WTC11 (cell line): ENCODE data around the gene EPN2. TPM values are rescaled to one million over a fixed set of nuclear protein-coding genes. Genes with fewer than 3 reads are reported as not detected.

Experiments used
- ATAC-seq: fragments of 200-7000 bp; cut with Tn5 transposase; 2 replicates; pipeline ENCODE4 v1.10.0; 2021; ENCODE audit warnings: mild to moderate bottlenecking, moderate library complexity
- CTCF ChIA-PET: fragments of 300-600 bp; sonication (Branson Sonifier 250); formaldehyde crosslinking; loops from one replicate; lab custom pipeline; 2021; ENCODE audit warnings: antibody characterized with exemption; lab: Charles Lee
- POLR2A ChIA-PET: fragments of 350-600 bp; sonication (Branson Sonifier 250); formaldehyde crosslinking; loops from one replicate; lab custom pipeline; 2021; ENCODE audit warnings: antibody characterized with exemption; lab: Charles Lee
- DNase-seq: peaks from one replicate; pipeline ENCODE4 v3.0.0; 2021; ENCODE audit warnings: low spot score
- H3K27ac Mint-ChIP-seq: 2 replicates; pipeline ENCODE4 v1.8.0; 2021; ENCODE audit warnings: mixed read lengths
- H3K27me3 Mint-ChIP-seq: 2 replicates; pipeline ENCODE4 v1.8.0; 2021; ENCODE audit warnings: low read depth, mild to moderate bottlenecking, moderate library complexity, mixed read lengths
- H3K36me3 Mint-ChIP-seq: 2 replicates; pipeline ENCODE4 v1.8.0; 2021; ENCODE audit warnings: mixed read lengths
- H3K4me1 Mint-ChIP-seq: 2 replicates; pipeline ENCODE4 v1.8.0; 2022; ENCODE audit warnings: mixed read lengths
- H3K4me3 Mint-ChIP-seq: 2 replicates; pipeline ENCODE4 v1.8.0; 2021; ENCODE audit warnings: mild to moderate bottlenecking, moderate library complexity, mixed read lengths
- H3K9me3 Mint-ChIP-seq: 2 replicates; pipeline ENCODE4 v1.8.0; 2021; ENCODE audit warnings: mixed read lengths
- CREB1 ChIP-seq: sonication (generic); formaldehyde crosslinking; IDR thresholded peaks from 2 replicates; pipeline ENCODE4 v1.8.0; 2023; ENCODE audit warnings: mild to moderate bottlenecking, missing genetic modification reagents
- ELF4 ChIP-seq: sonication (generic); formaldehyde crosslinking; IDR thresholded peaks from 2 replicates; pipeline ENCODE4 v1.8.1; 2022; ENCODE audit warnings: low read depth, mild to moderate bottlenecking, moderate library complexity, missing genetic modification reagents
- ESRRA ChIP-seq: sonication (generic); formaldehyde crosslinking; IDR thresholded peaks from 2 replicates; pipeline ENCODE4 v1.8.1; 2022; ENCODE audit warnings: mild to moderate bottlenecking, missing genetic modification reagents, borderline replicate concordance
- FOXP1 ChIP-seq: sonication (generic); formaldehyde crosslinking; IDR thresholded peaks from 2 replicates; pipeline ENCODE4 v1.8.0; 2022; ENCODE audit warnings: missing genetic modification reagents, mild to moderate bottlenecking, moderate library complexity, borderline replicate concordance
- MYBL2 ChIP-seq: sonication (generic); formaldehyde crosslinking; IDR thresholded peaks from 2 replicates; pipeline ENCODE4 v1.8.1; 2023; ENCODE audit warnings: mild to moderate bottlenecking, moderate library complexity, missing genetic modification reagents
- OVOL2 ChIP-seq: fragments of 250-450 bp; sonication (Bioruptor Pico); IDR thresholded peaks from 2 replicates; pipeline ENCODE4 v1.9.0; 2021; ENCODE audit warnings: mild to moderate bottlenecking, borderline replicate concordance
- SMAD4 ChIP-seq: sonication (generic); formaldehyde crosslinking; IDR thresholded peaks from 2 replicates; pipeline ENCODE4 v1.8.0; 2022; ENCODE audit warnings: mild to moderate bottlenecking, missing genetic modification reagents
- SOX15 ChIP-seq: fragments of 250-450 bp; sonication (Bioruptor Pico); IDR thresholded peaks from 2 replicates; pipeline ENCODE4 v1.9.0; 2021; ENCODE audit warnings: mild to moderate bottlenecking
- TEAD1 ChIP-seq: sonication (generic); formaldehyde crosslinking; IDR thresholded peaks from 2 replicates; pipeline ENCODE4 v1.8.0; 2022; ENCODE audit warnings: mild to moderate bottlenecking, missing genetic modification reagents
- TP53 ChIP-seq: sonication (generic); formaldehyde crosslinking; IDR thresholded peaks from 2 replicates; pipeline ENCODE4 v1.8.1; 2023; ENCODE audit warnings: mild to moderate bottlenecking, missing genetic modification reagents
- ZBTB21 ChIP-seq: sonication (generic); formaldehyde crosslinking; IDR thresholded peaks from 2 replicates; pipeline ENCODE4 v1.8.1; 2023; ENCODE audit warnings: mild to moderate bottlenecking, missing genetic modification reagents, borderline replicate concordance
- ZNF232 ChIP-seq: sonication (generic); formaldehyde crosslinking; IDR thresholded peaks from 2 replicates; pipeline ENCODE4 v1.8.0; 2022; ENCODE audit warnings: mild to moderate bottlenecking, missing genetic modification reagents
- ZNF396 ChIP-seq: fragments of 250-450 bp; sonication (Bioruptor Pico); IDR thresholded peaks from 2 replicates; pipeline ENCODE4 v1.8.0; 2021; ENCODE audit warnings: mild to moderate bottlenecking, moderate library complexity, borderline replicate concordance
- ZNF416 ChIP-seq: fragments of 250-450 bp; sonication (Bioruptor Pico); IDR thresholded peaks from 2 replicates; pipeline ENCODE4 v1.9.0; 2021; ENCODE audit warnings: mild to moderate bottlenecking, inconsistent platforms
- ZNF423 ChIP-seq: fragments of 250-450 bp; sonication (Bioruptor Pico); IDR thresholded peaks from 2 replicates; pipeline ENCODE4 v2.1.2; 2022; ENCODE audit warnings: mild to moderate bottlenecking, moderate library complexity
- ZNF671 ChIP-seq: fragments of 250-450 bp; sonication (Bioruptor Pico); IDR thresholded peaks from 2 replicates; pipeline ENCODE4 v1.8.0; 2021; ENCODE audit warnings: mild to moderate bottlenecking
- total RNA-seq: library from RNA; stranded (reverse); gene quantifications from 3 replicates; pipeline ENCODE4 v1.2.3, GENCODE V29; 2021
- TF ChIP-seq, protein P1 (sequence below): fragments of 250-450 bp; sonication (Bioruptor Pico); conservative IDR thresholded peaks from 2 replicates; pipeline ENCODE4 v1.9.0; 2021; ENCODE audit warnings: mild to moderate bottlenecking
- TF ChIP-seq, protein P2 (sequence below): fragments of 200-600 bp; IDR thresholded peaks from 2 replicates; pipeline ENCODE4 v1.8.0; 2022; ENCODE audit warnings: antibody characterized with exemption
- TF ChIP-seq, protein P3 (sequence below): sonication (generic); formaldehyde crosslinking; IDR thresholded peaks from 2 replicates; pipeline ENCODE4 v1.8.0; 2022; ENCODE audit warnings: mild to moderate bottlenecking, missing genetic modification reagents
- TF ChIP-seq, protein P4 (sequence below): fragments of 250-450 bp; sonication (Bioruptor Pico); IDR thresholded peaks from 2 replicates; pipeline ENCODE4 v1.8.0; 2021; ENCODE audit warnings: mild to moderate bottlenecking
- TF ChIP-seq, protein P5 (sequence below): sonication (generic); formaldehyde crosslinking; IDR thresholded peaks from 2 replicates; pipeline ENCODE4 v1.8.1; 2023; ENCODE audit warnings: mild to moderate bottlenecking, missing genetic modification reagents
- TF ChIP-seq, protein P6 (sequence below): sonication (generic); formaldehyde crosslinking; IDR thresholded peaks from 2 replicates; pipeline ENCODE4 v1.8.0; 2022; ENCODE audit warnings: mild to moderate bottlenecking, missing genetic modification reagents
- TF ChIP-seq, protein P7 (sequence below): sonication (generic); formaldehyde crosslinking; IDR thresholded peaks from 2 replicates; pipeline ENCODE4 v1.8.1; 2022; ENCODE audit warnings: mild to moderate bottlenecking, missing genetic modification reagents, moderate library complexity, borderline replicate concordance
- TF ChIP-seq, protein P8 (sequence below): fragments of 250-450 bp; sonication (Bioruptor Pico); IDR thresholded peaks from 2 replicates; pipeline ENCODE4 v1.9.0; 2021; ENCODE audit warnings: moderate library complexity, mild to moderate bottlenecking, inconsistent platforms, borderline replicate concordance

EPN2 gene
- total RNA-seq, 1 experiment from 2014 or later: 48.8 TPM

DNA sequence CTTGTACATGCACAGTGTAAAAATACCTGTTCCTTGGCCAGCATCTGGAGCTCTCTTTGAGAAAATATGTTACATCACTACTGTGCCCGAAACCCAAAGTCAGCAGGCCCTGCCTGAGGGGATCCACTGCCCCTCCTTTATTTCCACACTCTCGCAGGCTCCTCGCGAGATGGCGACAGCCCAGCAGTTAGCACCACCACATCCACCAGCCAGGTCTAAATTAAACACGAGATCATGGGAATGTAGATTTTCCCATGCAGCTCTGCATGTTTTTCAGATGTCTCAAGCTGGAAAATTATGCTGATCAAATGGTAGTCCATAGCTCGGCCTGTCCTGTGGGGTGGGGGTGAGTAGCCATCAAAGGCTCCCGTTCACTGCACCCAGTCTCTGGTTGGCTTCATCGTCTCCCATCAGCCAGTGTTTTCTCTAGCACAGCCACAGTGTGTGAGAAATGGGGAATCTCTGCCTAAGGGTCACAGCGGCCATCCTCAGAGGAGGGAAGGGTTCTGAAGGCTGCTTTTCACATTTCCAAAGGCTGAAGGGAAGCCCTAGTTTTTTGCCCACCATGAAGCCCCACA is 34.7 kb downstream of the EPN2 start (continued):
- TF ChIP-seq, protein P1, sequence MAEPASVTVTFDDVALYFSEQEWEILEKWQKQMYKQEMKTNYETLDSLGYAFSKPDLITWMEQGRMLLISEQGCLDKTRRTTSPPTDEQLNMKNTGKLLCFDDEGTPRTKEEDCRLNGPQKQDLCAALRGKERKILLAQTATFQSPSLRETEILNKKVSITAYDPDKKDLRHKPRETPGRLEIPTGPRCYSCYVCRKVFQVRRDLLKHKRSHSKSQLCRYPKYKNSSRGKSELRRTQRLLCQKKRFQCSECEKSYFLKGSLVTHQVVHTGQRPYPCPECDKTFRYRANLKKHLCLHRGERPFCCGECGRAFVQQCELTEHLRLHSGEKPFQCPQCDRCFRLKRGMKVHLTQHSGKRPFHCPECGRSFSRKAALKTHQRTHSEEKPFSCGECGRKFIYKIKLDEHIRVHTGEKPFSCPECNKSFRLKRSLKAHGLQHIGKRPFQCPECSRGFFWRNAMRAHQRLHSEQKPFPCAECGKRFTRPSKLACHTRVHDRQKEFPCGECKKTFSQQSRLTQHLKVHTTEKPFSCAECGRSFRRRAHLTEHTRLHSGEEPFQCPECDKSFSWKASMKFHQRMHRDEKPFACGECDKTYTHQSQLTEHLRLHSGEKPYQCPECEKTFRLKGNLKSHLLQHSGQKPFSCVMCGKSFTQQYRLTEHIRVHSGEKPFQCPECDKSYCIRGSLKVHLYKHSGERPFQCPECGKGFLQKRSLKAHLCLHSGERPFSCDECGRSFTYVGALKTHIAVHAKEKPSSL: no peak
- TF ChIP-seq MYBL2 (CRISPR knock-in tag) (no peak), CREB1 (CRISPR knock-in tag) (no peak), ZBTB21 (CRISPR knock-in tag) (no peak), SMAD4 (CRISPR knock-in tag) (no peak), FOXP1 (CRISPR knock-in tag) (no peak), ELF4 (no peak), ESRRA (CRISPR knock-in tag) (no peak), OVOL2 (CRISPR knock-in tag) (no peak)
- TF ChIP-seq, protein P2, sequence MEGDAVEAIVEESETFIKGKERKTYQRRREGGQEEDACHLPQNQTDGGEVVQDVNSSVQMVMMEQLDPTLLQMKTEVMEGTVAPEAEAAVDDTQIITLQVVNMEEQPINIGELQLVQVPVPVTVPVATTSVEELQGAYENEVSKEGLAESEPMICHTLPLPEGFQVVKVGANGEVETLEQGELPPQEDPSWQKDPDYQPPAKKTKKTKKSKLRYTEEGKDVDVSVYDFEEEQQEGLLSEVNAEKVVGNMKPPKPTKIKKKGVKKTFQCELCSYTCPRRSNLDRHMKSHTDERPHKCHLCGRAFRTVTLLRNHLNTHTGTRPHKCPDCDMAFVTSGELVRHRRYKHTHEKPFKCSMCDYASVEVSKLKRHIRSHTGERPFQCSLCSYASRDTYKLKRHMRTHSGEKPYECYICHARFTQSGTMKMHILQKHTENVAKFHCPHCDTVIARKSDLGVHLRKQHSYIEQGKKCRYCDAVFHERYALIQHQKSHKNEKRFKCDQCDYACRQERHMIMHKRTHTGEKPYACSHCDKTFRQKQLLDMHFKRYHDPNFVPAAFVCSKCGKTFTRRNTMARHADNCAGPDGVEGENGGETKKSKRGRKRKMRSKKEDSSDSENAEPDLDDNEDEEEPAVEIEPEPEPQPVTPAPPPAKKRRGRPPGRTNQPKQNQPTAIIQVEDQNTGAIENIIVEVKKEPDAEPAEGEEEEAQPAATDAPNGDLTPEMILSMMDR: no peak
- TF ChIP-seq, protein P3, sequence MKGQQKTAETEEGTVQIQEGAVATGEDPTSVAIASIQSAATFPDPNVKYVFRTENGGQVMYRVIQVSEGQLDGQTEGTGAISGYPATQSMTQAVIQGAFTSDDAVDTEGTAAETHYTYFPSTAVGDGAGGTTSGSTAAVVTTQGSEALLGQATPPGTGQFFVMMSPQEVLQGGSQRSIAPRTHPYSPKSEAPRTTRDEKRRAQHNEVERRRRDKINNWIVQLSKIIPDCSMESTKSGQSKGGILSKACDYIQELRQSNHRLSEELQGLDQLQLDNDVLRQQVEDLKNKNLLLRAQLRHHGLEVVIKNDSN: no peak

DNA sequence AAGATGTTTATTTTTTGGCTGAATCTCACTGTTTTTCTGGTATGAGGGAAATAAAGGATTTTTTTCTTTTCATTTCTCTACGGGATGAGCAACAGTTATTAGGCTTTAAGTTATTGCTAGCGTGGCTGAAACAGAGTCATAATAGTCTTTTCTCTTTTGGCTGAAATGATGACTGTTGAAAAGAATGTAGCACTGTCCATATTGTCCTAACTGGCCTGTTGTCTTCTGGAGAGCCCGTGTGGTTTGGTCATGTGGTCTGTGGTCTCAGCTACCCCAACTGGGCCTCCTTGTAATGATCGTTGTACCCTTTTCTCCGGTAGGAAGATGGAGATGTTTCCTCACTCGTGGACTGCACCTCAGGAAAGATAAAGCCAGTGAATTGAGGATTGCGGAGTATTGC is 36.6 kb downstream of the EPN2 start:
- Mint-ChIP-seq H3K4me1 (peaks cover 32% of the 10 kb centered on the region), H3K27me3 (no peaks in the 10 kb centered on the region), H3K4me3 (no peak overlapping the region), H3K27ac (peak overlapping the region; percentile 30; the same call in 1 of the 2 replicates), H3K9me3 (no peaks in the 10 kb centered on the region), H3K36me3 (peaks cover 19% of the 10 kb centered on the region)
- CTCF ChIA-PET: no interaction called here
- no peak for ATAC-seq
- POLR2A ChIA-PET: no interaction called here
- no peak for DNase-seq
- TF ChIP-seq ZBTB21 (CRISPR knock-in tag) (no peak), ZNF416 (CRISPR knock-in tag) (no peak), OVOL2 (CRISPR knock-in tag) (no peak), ZNF232 (CRISPR knock-in tag) (no peak), ZNF671 (CRISPR knock-in tag) (no peak), SOX15 (no peak), TP53 (no peak), TEAD1 (CRISPR knock-in tag) (no peak), ZNF423 (CRISPR knock-in tag) (no peak), ZNF396 (CRISPR knock-in tag) (no peak)
- TF ChIP-seq, protein P4, sequence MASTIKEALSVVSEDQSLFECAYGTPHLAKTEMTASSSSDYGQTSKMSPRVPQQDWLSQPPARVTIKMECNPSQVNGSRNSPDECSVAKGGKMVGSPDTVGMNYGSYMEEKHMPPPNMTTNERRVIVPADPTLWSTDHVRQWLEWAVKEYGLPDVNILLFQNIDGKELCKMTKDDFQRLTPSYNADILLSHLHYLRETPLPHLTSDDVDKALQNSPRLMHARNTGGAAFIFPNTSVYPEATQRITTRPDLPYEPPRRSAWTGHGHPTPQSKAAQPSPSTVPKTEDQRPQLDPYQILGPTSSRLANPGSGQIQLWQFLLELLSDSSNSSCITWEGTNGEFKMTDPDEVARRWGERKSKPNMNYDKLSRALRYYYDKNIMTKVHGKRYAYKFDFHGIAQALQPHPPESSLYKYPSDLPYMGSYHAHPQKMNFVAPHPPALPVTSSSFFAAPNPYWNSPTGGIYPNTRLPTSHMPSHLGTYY (CRISPR knock-in tag): no peak
- TF ChIP-seq, protein P5, sequence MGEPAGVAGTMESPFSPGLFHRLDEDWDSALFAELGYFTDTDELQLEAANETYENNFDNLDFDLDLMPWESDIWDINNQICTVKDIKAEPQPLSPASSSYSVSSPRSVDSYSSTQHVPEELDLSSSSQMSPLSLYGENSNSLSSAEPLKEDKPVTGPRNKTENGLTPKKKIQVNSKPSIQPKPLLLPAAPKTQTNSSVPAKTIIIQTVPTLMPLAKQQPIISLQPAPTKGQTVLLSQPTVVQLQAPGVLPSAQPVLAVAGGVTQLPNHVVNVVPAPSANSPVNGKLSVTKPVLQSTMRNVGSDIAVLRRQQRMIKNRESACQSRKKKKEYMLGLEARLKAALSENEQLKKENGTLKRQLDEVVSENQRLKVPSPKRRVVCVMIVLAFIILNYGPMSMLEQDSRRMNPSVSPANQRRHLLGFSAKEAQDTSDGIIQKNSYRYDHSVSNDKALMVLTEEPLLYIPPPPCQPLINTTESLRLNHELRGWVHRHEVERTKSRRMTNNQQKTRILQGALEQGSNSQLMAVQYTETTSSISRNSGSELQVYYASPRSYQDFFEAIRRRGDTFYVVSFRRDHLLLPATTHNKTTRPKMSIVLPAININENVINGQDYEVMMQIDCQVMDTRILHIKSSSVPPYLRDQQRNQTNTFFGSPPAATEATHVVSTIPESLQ (CRISPR knock-in tag): no peak
- TF ChIP-seq, protein P6, sequence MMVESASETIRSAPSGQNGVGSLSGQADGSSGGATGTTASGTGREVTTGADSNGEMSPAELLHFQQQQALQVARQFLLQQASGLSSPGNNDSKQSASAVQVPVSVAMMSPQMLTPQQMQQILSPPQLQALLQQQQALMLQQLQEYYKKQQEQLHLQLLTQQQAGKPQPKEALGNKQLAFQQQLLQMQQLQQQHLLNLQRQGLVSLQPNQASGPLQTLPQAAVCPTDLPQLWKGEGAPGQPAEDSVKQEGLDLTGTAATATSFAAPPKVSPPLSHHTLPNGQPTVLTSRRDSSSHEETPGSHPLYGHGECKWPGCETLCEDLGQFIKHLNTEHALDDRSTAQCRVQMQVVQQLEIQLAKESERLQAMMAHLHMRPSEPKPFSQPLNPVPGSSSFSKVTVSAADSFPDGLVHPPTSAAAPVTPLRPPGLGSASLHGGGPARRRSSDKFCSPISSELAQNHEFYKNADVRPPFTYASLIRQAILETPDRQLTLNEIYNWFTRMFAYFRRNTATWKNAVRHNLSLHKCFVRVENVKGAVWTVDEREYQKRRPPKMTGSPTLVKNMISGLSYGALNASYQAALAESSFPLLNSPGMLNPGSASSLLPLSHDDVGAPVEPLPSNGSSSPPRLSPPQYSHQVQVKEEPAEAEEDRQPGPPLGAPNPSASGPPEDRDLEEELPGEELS: no peak
- TF ChIP-seq, protein P7, sequence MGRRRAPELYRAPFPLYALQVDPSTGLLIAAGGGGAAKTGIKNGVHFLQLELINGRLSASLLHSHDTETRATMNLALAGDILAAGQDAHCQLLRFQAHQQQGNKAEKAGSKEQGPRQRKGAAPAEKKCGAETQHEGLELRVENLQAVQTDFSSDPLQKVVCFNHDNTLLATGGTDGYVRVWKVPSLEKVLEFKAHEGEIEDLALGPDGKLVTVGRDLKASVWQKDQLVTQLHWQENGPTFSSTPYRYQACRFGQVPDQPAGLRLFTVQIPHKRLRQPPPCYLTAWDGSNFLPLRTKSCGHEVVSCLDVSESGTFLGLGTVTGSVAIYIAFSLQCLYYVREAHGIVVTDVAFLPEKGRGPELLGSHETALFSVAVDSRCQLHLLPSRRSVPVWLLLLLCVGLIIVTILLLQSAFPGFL (CRISPR knock-in tag): no peak
- TF ChIP-seq, protein P8, sequence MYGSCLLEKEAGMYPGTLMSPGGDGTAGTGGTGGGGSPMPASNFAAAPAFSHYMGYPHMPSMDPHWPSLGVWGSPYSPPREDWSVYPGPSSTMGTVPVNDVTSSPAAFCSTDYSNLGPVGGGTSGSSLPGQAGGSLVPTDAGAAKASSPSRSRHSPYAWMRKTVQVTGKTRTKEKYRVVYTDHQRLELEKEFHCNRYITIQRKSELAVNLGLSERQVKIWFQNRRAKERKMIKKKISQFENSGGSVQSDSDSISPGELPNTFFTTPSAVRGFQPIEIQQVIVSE (CRISPR knock-in tag): no peak
- TF ChIP-seq, protein P3: no peak
